Embryonic facial prominence (tissue), 1 donor: Measurements from ENCODE around the gene SDCCAG8.

Experiments
- DNase-seq: peaks from one replicate; pipeline ENCODE4 v3.0.0-alpha.2; 2016; ENCODE audit errors: extremely low spot score

Gene SDCCAG8

DNA sequence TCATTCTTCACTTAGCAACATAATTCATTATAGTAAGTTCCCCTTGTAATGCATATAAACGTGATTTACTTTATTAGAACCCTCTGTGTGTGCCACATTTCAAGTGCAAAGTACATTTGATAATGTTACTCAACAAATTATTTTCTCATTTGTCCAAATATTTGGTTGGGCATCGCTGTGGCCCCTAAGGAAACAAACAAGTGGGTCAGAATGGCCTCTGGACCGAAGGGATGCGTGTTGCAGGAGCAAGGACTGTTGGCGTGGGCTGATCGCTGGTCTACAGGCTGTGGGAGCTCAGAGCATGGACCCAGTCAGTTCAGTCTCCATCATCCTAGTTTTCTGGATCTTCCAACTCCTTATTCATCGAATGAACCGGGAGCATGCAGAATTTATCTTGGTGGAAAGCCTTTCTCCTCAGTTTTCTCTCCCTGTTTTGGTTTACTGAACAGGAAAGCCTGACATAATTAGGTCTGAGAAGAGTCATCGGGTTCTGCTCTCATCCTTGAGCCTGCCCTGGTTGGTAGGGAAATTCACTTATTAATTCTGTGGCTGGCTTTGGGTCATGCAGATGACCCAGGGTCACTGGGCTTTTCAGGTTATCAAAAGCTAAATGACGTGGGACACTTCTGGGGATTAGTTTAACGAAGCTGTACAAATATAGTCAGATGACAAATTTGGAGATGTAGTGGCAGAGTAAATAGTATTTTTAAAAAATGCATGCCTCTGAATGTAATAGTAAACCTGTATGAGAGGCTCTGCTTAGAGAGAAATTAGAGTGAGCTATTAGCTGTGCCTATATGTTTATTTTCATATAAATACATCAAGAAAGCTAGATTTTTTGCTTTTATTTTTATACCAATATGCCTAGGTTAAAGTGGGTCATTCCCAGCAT, 200.2 kb downstream of the SDCCAG8 start:
- no peak for DNase-seq

DNA sequence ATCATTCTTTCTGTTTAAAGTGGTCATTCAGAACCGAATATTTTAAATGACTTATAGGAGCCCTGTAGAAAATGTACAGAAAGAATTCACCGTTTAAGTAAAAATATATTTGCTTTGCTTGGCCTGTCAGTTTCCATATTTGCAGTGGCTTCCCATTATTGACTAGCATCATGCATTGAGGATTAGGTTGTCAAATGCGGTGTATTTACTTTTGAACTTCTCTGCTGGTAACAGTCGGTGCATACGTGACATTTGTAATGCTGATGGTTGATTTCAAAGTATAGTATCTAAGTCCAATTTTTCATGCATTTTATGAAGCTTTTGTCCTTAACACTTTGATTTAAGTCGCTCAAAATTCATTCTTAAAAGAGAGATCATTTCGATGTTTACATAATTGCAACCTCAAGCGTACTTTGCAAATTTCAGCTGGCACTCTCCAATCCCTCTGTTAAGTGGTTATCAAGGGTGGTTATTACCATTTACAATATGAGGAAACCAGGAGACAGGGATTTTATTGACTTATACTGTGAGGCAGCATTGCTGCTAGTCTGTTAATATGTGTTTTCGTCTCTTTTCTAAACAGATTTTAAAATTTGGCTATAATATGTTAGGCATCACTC, 201.6 kb downstream of the SDCCAG8 start:
- DNase-seq = no peak

DNA sequence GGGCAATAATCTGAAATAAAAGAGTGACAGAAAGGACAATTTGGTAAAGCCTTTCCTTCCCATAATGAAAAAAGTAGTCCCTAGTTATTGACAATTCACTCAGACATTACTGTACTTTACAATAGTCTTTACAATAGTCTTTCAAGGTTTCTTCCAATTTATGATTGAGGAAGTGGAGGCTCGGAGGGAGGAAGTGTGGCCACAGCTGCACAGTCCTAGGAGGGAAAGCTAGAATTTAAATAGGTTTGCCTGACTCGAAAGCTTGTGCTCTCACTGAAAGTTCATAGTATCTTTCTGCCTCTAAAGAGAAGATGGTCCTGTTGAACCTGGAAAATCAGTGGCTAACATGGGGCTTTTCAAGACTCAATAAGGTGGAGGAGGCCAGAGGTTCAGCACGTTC, 203.2 kb downstream of the SDCCAG8 start:
- no peak for DNase-seq

DNA sequence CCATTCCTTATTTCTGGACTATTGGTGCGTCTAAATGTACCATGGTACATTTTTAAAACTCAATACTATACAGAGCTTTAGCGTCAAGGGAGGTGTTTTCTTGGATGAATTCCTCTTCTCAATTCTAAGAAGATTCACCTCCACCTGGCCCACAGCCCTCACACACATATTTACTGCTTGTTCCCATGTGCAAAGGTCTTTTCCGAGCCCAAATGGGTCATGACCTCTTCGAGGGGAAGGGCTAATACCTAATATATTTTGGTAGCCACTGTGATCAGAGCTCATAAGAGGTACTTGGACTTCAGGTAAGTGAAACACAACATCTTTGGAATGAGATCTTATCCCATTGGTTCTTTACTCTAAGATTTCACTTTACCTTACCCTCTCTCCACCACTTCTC, 205.9 kb downstream of the SDCCAG8 start:
- no peak for DNase-seq

DNA sequence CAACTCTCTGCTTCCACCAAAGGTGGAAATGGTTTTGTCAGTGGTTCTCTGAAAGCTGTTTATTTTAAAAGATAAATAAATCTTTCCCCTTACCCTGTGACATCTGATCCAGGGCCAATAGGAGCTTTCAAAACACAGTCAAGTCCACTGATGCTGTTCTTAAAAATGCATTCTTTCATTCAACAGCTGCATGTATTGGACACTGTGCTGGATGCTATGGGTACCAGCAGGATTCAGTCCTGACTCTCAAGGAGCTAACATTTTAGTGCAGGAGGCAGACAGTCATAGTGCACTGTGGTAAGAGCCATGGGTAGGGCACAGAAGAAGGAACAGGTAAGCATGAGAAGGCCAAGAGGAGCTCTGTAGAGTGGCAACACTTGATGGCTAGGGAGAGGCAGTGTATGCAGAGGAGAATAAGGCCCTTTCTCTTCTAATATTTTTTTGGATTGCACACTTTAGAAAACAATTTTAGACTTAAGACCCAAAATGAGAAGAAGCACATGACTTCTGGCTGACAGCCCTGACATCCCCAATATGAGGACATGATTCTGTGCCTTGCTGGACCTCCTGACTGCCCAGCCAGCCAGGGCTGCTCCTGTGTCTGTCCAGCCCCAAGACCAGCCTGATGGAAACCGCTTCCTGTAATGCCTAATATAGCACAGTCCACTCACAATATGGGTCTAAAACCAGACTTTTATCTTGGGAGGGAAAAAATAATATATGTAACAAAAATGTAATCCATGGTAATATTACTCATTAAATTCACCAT, 207.3 kb downstream of the SDCCAG8 start:
- no peak for DNase-seq

DNA sequence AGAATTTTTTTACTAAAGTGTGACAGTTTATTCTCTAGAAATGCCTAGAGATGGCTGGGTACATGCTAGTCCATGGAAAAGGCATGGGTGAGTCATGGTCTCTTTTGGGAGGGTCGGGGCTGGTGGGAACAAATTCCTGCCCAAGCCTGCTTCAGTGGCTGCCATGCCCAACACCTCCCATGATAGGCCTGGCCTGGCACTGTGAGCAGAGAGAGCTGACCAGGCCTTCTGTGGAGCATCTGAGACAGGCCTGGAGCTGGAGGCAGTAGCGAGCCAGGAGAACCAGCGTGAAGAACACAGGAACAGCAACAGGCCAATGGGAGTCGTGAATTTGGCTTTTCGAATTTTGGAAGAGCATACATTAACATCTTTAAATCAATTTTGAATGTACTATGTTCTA, 209.2 kb downstream of the SDCCAG8 start:
- no peak for DNase-seq

DNA sequence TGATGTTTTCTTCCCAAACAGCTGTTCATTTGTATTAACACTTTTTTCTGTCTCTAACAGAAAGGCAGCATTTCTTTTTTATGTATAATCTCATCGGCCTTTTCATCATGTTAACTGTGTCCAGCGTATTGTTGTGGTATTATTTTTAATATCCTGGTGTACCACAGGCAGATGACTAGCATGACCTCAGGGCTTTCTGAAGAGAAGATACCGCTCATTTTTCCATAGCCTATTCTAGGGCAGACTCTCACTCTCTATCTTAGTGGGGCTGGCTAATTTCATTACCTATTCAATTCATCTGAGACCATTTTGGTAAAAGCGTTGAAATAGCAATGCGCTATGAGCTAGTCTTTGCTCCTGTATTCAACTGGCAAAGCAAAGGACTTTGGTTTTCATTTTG, 209.9 kb downstream of the SDCCAG8 start:
- DNase-seq = no peak

DNA sequence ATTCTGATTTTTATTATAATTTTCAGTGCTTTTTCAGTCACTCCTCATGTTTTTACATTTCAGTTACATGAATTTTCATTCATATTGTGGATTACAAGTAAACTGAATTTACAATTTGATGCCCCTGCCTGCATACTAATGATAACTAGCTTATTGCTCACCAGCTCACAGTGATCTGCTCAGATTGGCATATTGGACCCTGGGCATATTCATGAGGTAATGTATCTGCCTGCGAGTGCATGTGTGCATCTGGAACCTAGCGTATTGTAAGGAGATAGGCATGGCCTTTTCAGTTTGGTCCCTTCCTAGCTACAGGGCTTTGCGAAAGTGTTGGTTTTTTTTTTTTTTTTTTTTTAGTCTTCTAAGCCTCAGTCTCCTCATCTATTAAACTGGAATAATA, 213.7 kb downstream of the SDCCAG8 start:
- DNase-seq = no peak

DNA sequence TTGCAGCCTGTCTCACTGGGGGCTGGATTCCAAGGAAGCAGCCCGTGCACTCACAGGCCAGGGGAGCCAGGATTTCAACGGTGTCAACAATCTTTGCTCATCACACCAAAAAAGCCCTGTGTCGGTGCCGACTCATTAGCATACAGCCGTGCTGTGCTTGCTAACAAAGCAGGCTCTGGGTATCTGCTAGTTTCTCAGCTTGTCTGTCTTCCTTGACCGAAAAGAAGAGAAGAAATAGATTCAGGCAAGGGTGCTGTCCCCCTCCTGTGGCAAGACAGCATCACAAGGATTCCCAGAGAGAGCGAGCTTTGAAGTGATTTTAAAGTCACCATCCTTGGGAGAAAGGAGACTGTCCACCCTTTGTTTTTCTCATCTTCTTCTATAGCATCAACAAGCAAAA, 214.7 kb downstream of the SDCCAG8 start:
- no peak for DNase-seq

DNA sequence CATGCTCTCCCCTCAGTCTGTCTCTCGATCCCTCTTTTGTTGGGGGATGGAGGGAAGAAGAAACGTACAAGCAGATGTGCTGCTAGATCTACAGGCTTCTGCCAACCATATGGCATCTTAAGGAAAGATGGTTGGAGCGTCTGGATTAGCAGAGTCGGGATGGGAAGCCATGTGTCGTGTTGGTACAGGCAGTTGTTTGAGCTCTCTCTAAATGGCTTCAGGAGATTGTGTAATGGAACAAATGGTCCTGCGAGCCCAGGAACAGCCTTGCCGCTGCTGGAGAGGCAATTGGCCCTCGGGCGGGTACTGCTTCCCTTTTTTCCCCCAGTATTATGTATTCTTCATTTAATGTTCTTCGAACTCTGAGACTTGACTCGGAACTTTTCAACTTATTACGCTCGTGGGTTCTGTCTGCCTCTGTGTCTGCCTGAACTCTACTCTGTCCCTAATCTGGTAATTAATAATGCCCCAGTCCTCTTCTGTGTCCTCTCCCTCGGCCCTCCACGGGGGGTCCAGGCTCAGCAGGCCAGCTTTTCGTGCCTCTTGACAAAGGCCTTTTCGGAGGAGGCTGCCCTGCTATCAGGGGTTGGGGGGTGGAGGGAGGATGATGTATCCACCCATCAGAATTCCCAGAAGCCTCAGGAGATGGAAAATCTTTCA, 215.3 kb downstream of the SDCCAG8 start:
- DNase-seq = no peak

DNA sequence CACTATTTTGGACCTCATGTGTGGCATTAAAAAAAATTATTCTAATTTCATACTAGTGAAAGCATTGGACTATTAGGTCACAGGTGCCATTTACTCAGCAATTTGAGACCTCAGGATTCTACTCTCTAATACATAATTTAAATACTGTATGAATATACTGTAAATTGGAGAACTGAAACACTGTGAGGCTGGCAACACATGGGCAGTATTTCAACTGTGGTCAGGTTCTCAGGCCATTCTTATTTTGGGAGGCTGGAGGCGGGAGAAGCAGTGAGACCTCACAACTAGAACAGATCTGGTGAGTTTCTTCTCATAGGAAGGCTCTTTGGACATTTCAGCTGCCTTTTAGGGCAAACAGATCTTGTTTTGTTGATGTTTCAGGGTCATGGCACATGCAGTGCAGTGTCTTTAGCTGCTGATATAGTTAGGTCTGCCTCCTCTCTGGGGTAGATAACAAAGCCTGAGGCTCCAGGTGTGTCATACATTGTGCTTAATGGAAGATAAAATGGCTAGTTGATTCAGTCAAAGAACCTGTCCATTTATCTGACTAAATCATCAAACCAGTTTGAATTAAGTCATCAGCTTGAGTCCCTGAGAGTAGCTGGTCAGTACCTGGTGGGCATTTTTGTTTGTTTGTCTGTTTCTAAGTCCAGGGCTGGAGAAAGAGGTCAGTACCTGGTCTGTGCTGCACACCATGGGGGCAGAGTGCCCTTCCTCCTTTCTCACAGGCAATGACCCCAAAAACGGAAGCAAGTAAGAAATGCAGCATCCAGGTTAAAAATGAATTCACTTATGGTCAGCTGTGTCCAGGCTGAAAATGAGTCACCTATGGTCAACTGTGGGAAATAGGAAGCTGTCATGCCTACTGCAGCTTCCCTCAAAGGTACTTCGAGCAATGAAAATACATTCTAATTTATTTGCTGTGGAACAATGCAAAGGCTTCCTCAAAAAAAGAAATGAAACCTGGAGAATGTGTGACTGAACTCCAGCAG, 216.2 kb downstream of the SDCCAG8 start:
- no peak for DNase-seq

DNA sequence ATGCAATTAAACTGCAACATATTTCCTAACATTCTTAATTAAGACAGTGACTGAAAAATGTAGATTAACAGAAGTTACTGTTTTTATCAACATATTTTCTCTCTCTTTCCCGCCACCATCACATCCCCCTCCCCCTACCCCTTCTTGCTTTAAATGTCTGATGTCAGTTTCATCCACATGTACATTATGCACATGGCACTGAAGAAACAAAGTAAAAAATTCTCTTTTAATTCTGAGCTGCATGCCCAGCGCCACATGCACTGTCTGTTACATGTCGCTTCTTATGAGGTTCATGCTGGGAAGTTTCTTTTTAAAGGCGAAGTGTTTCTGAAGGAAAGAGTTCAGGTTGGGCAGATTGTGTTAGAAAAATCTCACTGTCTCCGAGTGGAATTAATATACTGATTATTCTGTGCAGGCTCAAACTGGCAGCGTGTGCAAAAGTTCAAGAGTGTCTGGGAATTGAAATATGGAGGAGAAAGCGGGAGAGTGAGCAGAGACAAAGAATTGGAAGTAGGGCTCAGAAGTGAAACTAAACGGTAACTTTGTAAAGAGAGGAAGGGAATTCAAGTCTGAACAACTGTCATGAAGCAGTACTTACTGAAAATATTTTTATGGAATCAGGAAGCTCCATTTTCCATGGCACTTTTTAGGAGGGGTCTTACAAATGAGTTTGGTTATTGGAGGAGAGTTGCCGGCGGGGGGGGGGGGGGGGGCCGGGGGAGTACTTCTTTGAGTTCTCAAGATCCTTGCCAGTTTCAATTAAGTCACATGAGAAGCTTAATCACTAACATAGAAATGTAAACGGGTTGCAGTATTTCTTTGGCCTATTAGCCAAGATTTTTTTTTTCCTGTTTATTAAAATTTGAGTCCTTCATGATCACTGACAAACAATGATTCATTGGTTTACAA, 217.6 kb downstream of the SDCCAG8 start:
- DNase-seq = no peak

DNA sequence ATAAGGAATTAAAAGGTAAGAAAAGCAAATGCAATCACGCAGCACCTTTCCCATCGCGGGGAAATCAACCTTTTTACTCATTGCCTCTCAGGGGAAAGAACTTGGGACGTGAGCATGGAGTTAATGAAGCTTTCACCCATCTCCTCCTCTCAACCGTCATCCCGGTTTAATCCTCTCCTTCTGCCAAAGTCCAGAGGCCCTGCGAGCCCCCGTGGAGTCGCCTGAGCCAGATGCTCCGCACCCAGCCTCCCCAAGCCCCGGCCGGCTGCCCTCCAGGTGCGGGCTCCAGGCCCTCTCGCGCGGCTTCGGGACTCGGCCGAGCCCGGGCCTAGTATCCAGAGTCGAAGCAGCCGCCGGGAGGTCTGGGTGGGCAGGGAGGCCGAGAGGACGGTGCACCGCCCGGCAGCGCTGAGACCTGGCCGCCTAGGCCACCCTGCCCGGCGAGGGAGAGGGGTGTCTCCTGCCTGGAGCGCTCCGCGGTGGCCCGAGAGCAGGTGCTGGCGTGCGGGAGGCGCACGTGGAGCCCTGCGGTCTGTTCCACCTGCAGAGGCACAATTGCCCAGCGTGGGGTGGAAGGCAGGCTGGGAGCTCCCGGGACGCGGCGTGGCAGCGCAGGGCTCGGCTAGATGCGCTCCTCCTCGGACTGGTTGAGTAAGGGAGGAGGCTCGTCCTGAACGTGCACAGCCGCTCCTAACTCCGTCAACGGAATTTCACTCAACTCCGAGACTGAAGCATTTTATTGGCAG, 218.5 kb downstream of the SDCCAG8 start:
- DNase-seq = no peak

DNA sequence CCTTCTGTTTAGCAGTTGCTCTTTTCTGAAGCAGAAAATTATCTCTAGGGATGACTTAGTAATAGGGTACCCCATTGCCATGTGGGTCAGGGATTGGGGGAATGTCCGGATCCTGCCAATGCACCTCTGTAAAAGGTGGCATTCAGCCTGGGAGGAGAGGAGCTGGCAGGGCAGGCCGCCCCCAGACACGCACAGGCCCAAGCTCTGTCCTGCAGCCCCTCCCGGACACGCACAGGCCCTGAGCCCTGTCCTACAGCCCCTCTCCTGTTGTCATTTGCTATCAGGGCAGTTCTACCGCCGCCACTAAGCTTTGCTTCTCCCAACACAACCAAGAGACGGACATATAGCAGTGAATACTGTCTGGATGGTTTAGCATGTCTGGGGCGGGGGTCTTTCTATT, 219.1 kb downstream of the SDCCAG8 start:
- no peak for DNase-seq

DNA sequence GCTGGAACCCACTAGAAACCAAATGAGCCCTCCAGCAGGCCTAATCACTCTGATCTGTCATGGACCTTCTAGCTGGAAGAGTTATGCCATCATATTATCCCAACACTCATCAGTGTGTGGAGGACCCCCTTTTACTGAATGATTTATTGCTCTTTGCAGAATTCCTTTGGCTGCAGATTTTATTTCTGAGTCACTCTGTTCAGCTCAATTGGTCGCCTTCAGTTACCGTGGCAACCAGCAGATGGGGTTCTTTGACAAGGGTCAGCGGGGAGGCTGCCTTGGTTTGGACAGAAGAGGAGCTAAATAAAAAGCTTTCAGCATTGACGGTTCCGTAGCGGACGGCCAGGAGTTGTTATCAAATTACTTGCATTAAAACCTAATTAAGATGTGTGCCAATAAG, 220.1 kb downstream of the SDCCAG8 start:
- DNase-seq = no peak

DNA sequence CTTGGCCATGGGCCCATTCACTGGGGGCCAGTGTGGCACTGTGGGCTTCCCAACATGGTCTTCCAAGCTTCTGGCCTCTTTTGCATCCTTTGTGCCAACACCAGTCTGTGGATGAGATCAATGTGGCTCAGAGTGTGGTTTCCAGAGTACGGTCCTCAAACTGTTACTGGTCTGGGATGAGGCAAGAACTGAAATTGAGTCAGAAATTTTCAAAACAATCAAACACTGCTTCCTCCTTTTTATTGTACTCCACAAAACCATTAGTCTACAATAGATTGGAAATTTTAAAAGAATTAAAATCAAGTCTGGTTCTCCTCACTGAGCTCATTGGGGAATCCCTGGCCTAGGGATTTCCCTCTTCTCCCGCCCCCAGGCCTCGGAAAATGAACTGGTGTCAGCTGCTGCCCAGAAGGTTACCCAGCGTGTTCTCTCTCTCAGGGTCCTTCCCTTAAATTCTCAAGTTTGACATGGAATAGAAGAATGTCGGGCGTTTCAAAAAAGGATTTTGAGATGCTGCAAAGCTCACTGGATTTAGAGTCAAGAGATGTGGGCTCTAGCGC, 222.0 kb downstream of the SDCCAG8 start:
- no peak for DNase-seq

DNA sequence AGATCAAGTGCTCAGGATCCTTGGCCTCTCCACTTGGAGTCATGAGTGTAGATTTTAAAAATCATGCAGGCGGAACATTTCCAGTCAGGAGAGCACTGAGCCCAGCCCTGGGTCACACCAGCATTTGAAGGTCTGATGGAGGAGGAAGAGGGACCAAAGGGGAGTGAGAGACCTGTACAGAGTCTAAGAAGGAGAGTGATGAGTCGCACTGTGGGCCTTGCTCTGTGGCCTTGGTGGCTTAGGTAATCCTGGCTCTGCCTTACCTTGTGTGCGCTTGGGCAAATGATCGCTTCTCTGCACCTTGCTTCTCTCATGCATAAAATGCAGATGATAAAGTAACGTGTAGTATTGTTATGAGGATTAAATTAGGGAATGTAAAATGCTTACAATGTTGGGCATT, 225.3 kb downstream of the SDCCAG8 start:
- no peak for DNase-seq

DNA sequence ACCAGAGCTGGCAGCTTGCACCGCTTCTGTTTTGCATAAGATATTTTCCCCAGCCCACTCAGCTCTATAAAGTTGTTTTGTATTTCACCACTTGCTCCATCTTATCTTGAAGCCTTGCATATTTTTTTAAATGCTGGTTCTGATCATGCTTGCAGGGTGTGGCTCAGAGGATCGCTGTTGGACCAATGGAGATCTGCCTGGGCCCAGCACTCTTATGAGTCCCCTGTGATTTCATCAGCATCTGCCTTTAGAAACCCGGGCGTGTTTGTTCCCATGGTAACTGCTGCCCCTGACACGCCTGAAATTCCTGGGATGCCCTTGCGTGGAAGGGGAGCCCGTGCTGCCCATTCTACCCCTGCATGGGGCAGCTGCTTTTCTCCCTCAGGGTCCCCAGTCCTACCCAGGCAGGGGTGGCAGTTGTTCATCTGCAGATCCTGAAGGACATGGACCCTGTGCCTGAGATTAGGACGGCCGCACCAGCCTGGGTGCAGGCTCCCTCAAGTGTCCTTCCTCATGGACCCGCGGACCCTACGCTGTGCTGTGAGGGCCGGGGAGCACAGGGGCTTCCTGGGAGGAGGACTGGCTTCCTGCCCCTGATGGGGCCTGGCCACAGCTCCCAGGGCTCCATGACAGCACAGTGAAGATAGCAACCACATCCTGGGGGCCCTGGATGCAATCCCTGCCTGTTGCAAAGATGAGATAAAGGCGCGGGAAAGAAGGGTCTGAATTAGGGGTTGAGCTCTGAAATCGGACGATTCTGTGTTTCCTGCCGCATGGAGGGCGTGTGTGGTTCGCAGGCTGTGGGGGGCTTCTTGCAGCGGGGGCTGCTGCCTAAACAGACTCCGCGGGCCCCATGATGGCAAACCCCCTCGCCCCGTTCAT, 226.5 kb downstream of the SDCCAG8 start:
- no peak for DNase-seq
